ENCODE data around the gene ATP2C1. TPM values are rescaled to one million over a fixed set of nuclear protein-coding genes. Genes with fewer than 3 reads are reported as not detected.

ATP2C1 gene
- 31.1 to 37.4 TPM (median 32.3 TPM) in 5 replicates for total RNA-seq (2022; extraction: Qiagen RNA extraction)

GRCh38 chr3:130893376-130894129, at the start of gene ATP2C1:
TSS of gene ATP2C1 (plus strand) at chr3:130894084. CDS start at chr3:130894770, 686 bp downstream.

GRCh38 chr3:131026321-131027151, 132.7 kb downstream of the ATP2C1 start, which contains the start of the genes ASTE1 and NEK11:
TSS of gene ASTE1 (minus strand) at chr3:131026825. CDS start at chr3:131025306, 1,519 bp downstream.
TSS of gene NEK11 (plus strand) at chr3:131026877. CDS start at chr3:131029709, 2,832 bp downstream.

Other genes starting within 250 kb of the ATP2C1 start
- 15.1 to 23.1 TPM (median 17.3 TPM) in 5 replicates for gene PIK3R4, start 147.3 kb upstream of the ATP2C1 start, total RNA-seq (2022; extraction: Qiagen RNA extraction)
- gene ASTE1, start 132.7 kb downstream of the ATP2C1 start, total RNA-seq (2022; extraction: Qiagen RNA extraction), result 4.2 to 5.8 TPM (median 4.3 TPM) in 5 replicates
- gene NEK11, start 132.8 kb downstream of the ATP2C1 start, total RNA-seq (2022; extraction: Qiagen RNA extraction), result 4.3 to 4.5 TPM (median 4.5 TPM) in 5 replicates

Measured in A549 treated with CORT108297 at 1 μM for 4 hours (cell line).